ENCODE measurements around the gene MTCL1. TPM values are rescaled to one million over a fixed set of nuclear protein-coding genes. Genes with fewer than 3 reads are reported as not detected.

The MTCL1 gene
- polyA plus RNA-seq, 1 experiment = 29.8 TPM

DNA sequence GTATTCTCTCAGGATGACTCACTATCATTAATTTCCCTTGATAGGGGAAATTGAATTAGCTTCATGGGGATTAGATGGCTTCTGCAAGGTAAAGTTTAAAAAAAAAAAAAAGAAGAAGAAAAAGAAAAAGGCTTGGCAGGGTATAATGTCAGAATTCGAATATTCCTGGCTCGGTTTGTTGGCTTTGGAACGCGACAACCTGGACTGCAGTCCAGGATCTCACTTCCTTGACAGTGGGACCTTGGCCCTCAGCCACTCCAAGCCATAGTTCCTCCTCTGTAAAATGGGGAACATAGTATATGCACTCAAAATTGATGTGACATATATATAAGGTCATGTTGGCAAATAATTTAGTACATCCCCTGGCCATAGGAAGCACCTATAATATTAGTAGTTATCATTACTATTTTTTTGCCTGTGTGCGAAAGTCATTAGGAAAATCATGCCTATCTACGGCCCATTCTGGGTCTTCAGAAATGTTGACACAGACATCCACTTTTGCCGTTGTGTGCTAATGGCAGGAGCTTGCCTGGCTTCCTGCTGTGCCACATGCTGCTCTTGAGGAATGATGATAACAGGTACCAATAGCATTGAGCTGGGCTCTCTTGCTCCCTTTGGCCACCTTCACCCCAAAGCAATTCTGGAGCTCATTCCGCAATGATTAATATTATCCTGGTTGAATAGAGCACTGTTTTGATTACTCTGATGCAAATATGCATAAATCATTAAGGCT is 97.9 kb downstream of the MTCL1 start:
- POLR2A ChIA-PET = no interaction called here
- DNase-seq (ENCODE audit: low read depth) = no peak
- Histone ChIP-seq H3K4me3 (ENCODE audit: low read depth, low read length) (no peak overlapping the region), H3K27me3 (ENCODE audit: control insufficient read depth, insufficient read depth, low read length) (no peaks in the 10 kb centered on the region), H3K36me3 (ENCODE audit: control insufficient read depth, insufficient read depth, low read length) (peaks cover 18% of the 10 kb centered on the region)
- CTCF ChIA-PET = interaction anchor here (1.9 kb wide), 1 partner anchor 10 kb away, joined by 4 read pairs; no protein-coding TSS in a partner anchor
- TF ChIP-seq, protein P1, sequence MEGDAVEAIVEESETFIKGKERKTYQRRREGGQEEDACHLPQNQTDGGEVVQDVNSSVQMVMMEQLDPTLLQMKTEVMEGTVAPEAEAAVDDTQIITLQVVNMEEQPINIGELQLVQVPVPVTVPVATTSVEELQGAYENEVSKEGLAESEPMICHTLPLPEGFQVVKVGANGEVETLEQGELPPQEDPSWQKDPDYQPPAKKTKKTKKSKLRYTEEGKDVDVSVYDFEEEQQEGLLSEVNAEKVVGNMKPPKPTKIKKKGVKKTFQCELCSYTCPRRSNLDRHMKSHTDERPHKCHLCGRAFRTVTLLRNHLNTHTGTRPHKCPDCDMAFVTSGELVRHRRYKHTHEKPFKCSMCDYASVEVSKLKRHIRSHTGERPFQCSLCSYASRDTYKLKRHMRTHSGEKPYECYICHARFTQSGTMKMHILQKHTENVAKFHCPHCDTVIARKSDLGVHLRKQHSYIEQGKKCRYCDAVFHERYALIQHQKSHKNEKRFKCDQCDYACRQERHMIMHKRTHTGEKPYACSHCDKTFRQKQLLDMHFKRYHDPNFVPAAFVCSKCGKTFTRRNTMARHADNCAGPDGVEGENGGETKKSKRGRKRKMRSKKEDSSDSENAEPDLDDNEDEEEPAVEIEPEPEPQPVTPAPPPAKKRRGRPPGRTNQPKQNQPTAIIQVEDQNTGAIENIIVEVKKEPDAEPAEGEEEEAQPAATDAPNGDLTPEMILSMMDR (IDR thresholded peaks at IDR 0.05; ENCODE audit: insufficient read depth, low read depth, low read length) = no peak

DNA sequence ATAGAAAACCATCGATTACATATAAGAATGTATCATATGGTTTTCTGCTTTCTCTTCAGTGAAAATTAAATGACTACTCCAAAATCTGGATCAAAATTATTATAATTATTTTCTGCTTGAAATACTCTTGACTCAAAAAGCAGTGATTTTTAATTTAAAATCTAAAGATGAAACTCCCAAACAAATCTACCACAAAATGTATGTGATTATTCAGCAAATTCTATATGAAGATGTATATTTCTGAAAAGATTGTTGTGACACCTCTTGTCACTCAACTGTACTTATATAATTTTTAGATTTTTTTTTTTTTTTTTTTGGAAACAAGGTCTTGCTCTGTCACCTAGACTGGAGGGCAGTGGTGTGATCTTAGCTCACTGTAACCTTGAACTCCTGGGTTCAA is 98.6 kb downstream of the MTCL1 start:
- ChIA-PET CTCF (no interaction called here), POLR2A (no interaction called here)
- H3K27me3 ChIP-seq (ENCODE audit: control insufficient read depth, insufficient read depth, low read length) = no peaks in the 10 kb centered on the region
- TF ChIP-seq, protein P1 (IDR thresholded peaks at IDR 0.05; ENCODE audit: insufficient read depth, low read depth, low read length) = no peak
- H3K4me3 ChIP-seq (ENCODE audit: low read depth, low read length) = no peak overlapping the region
- peaks cover 14% of the 10 kb centered on the region for H3K36me3 ChIP-seq (ENCODE audit: control insufficient read depth, insufficient read depth, low read length)
- DNase-seq (ENCODE audit: low read depth) = no peak

DNA sequence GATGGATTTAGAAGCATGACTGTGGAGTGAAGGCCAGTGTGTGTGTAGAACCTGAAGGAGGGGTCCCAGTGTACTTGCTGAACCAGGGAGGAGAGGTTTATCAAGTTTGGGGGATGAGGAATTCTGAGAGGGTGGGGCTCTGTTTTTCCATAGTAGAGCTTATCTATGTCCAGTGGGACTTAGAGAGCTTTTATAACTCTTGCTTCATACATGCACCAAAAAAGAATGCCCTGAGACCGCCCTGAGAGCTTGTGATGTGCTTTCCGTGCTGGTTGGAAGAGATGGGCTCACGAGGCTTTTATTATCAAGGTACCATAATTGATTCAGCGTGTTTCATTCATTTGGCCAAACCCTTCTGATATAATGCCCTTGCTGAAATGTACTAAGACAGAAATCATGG is 100.2 kb downstream of the MTCL1 start:
- ChIA-PET POLR2A (no interaction called here), CTCF (interaction anchor here (0.9 kb wide), 1 partner anchor 16 kb away, joined by 3 read pairs; no protein-coding TSS in a partner anchor)
- H3K27me3 ChIP-seq (ENCODE audit: control insufficient read depth, insufficient read depth, low read length) = no peaks in the 10 kb centered on the region
- TF ChIP-seq, protein P1 (IDR thresholded peaks at IDR 0.05; ENCODE audit: insufficient read depth, low read depth, low read length) = no peak
- no peak for DNase-seq (ENCODE audit: low read depth)
- H3K4me3 ChIP-seq (ENCODE audit: low read depth, low read length) = no peak overlapping the region
- peaks cover 23% of the 10 kb centered on the region for H3K36me3 ChIP-seq (ENCODE audit: control insufficient read depth, insufficient read depth, low read length)

DNA sequence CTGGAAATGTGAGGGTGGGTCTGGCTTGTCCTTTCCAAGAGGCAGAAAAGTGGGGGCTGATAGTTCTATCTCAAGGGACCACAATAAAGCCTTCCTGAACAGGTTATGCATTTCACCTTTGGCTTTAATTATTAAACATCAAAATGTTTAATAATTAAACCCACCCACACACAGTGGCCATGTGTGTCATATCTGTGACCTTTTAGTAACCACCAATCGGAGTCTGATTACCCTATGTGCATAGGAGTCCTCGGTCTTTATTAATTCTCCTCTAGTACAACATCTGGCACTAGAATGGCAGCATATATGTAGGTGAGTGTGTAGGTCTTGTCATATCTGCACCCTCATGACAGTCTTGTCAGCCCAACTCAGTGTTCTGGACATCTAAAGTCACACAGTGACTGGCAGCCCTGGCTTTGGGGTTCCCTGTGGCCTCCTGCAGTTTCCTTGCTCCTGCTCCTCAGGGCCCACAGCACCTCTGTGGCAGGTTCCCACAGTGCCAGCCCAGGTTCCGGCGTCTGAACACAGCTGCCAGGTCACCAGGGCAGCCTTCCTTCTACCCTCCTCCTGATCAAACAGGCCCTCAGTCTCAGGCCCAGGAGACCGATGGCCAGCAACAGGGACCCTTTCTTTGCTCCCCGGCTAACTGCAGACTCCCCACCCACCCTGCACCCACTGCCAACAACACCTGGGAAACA is 100.9 kb downstream of the MTCL1 start:
- Histone ChIP-seq H3K4me3 (ENCODE audit: low read depth, low read length) (no peak overlapping the region), H3K27me3 (ENCODE audit: control insufficient read depth, insufficient read depth, low read length) (no peaks in the 10 kb centered on the region), H3K36me3 (ENCODE audit: control insufficient read depth, insufficient read depth, low read length) (peaks cover 24% of the 10 kb centered on the region)
- ChIA-PET CTCF (interaction anchor here (0.9 kb wide), 1 partner anchor 17 kb away, joined by 3 read pairs; no protein-coding TSS in a partner anchor), POLR2A (no interaction called here)
- TF ChIP-seq, protein P1 (IDR thresholded peaks at IDR 0.05; ENCODE audit: insufficient read depth, low read depth, low read length) = no peak
- DNase-seq (ENCODE audit: low read depth) = no peak

DNA sequence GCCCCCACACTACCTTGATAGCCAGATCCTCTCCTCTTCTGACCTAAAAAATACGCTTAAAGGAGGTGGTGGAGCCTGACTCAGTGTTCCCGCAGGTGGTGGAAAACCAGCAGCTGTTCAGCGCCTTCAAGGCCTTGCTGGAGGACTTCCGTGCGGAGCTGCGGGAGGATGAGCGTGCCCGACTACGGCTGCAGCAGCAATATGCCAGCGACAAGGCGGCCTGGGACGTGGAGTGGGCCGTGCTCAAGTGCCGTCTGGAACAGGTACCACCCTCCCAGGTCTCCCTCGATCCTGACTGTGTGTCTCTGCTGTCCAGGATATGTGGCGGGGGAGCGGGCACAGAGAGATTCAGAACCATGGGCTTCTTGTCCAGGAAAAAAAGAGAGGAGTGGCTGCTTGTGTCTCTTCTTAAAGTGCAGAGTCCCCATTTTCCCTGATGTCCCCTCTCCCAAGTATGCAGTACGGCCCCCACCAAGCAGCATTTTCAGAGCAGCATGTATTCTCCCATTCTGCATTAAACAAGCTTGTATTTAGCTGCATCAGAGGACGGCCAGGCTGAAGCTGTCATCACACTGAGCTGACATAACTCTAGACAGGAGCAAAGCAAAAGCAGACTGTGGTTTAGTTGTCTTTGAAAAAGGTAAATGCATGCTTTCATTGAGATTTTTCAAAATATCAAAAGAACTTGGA is 101.6 kb downstream of the MTCL1 start:
- peaks cover 24% of the 10 kb centered on the region for H3K36me3 ChIP-seq (ENCODE audit: control insufficient read depth, insufficient read depth, low read length)
- DNase-seq (ENCODE audit: low read depth) = no peak
- ChIA-PET CTCF (interaction anchor here (0.7 kb wide), 1 partner anchor 1304 kb away, joined by 3 read pairs; no protein-coding TSS in a partner anchor), POLR2A (no interaction called here)
- no peaks in the 10 kb centered on the region for H3K27me3 ChIP-seq (ENCODE audit: control insufficient read depth, insufficient read depth, low read length)
- H3K4me3 ChIP-seq (ENCODE audit: low read depth, low read length) = no peak overlapping the region
- TF ChIP-seq, protein P1 (IDR thresholded peaks at IDR 0.05; ENCODE audit: insufficient read depth, low read depth, low read length) = no peak

All from BJ (cell line).